HepG2 (cell line): ENCODE results near the gene UCKL1. TPM values are rescaled to one million over a fixed set of nuclear protein-coding genes. Genes with fewer than 3 reads are reported as not detected.

Source experiments
- AGO2 ChIP-seq: fragments of 200-400 bp; formaldehyde crosslinking; optimal IDR thresholded peaks from 2 replicates; pipeline ENCODE3; 2017; ENCODE audit warnings: mild to moderate bottlenecking, low read depth, low read length, moderate library complexity
- CAMTA2 ChIP-seq: sonication (generic); formaldehyde crosslinking; IDR thresholded peaks from 2 replicates; pipeline ENCODE4 v1.4.0; 2020; ENCODE audit warnings: mild to moderate bottlenecking, missing genetic modification reagents, borderline replicate concordance
- FOXC1 ChIP-seq: sonication (generic); formaldehyde crosslinking; IDR thresholded peaks from 2 replicates; pipeline ENCODE4 v1.8.0; 2022; ENCODE audit warnings: mild to moderate bottlenecking, missing genetic modification reagents, borderline replicate concordance
- FOXP4 ChIP-seq: sonication (generic); formaldehyde crosslinking; IDR thresholded peaks from 2 replicates; pipeline ENCODE4 v1.4.0; 2020; ENCODE audit warnings: missing genetic modification reagents
- GTF2F1 ChIP-seq: fragments of 150-350 bp; IDR thresholded peaks from 2 replicates; pipeline ENCODE4 v1.6.1; 2014; ENCODE audit warnings: low read length
- MEIS2 ChIP-seq: sonication (generic); formaldehyde crosslinking; IDR thresholded peaks from 2 replicates; pipeline ENCODE4 v1.9.0; 2021; ENCODE audit warnings: mild to moderate bottlenecking, missing genetic modification reagents
- MLLT10 ChIP-seq: sonication (generic); formaldehyde crosslinking; IDR thresholded peaks from 2 replicates; pipeline ENCODE4 v1.4.0; 2020; ENCODE audit warnings: missing genetic modification reagents
- NR2F6 ChIP-seq, 2 experiments: IDR thresholded peaks; 2 replicates each; pipeline ENCODE4 v1.6.1; 2016; ENCODE audit warnings: antibody characterized with exemption in 1 of 2, mild to moderate bottlenecking in 1 of 2
- PRMT3 ChIP-seq: sonication (generic); formaldehyde crosslinking; IDR thresholded peaks from 2 replicates; pipeline ENCODE4 v1.8.1; 2022; ENCODE audit warnings: low read depth, mild to moderate bottlenecking, moderate library complexity, missing genetic modification reagents, borderline replicate concordance
- U2AF1 ChIP-seq: fragments of 200-400 bp; formaldehyde crosslinking; optimal IDR thresholded peaks from 2 replicates; pipeline ENCODE3; 2017; ENCODE audit warnings: mild to moderate bottlenecking, low read depth, low read length
- ZNF407 ChIP-seq: sonication (generic); formaldehyde crosslinking; IDR thresholded peaks from one replicate; pipeline ENCODE4 v1.5.1; 2020; ENCODE audit warnings: mild to moderate bottlenecking, missing genetic modification reagents; ENCODE audit errors: not compliant biosample characterization
- ZNF605 ChIP-seq: sonication (generic); formaldehyde crosslinking; IDR thresholded peaks from 2 replicates; pipeline ENCODE4 v1.8.0; 2022; ENCODE audit warnings: mild to moderate bottlenecking, missing genetic modification reagents
- ZNF7 ChIP-seq: IDR thresholded peaks from 2 replicates; pipeline ENCODE4 v1.6.1; 2016; ENCODE audit warnings: missing biosample characterization, missing genetic modification reagents
- ZNF878 ChIP-seq: sonication (generic); formaldehyde crosslinking; IDR thresholded peaks from 2 replicates; pipeline ENCODE4 v1.8.1; 2023; ENCODE audit warnings: mild to moderate bottlenecking, missing genetic modification reagents, moderate library complexity
- polyA plus RNA-seq, 8 experiments: library from polyadenylated mRNA; depleted of rRNA in 3 of 8; stranded (reverse) in 7 of 8; unstranded in 1 of 8; fragments of >200 nt; fragmentation: Illumina TruSeq in 4 of 8; extraction: Trizol in 4 of 8; gene quantifications; 2 replicates each; pipeline versions ENCODE4 v1.2.1 to v1.2.3, GENCODE V29; 2011 to 2016; ENCODE audit warnings: low read depth in 4 of 8, missing spikeins in 1 of 8, mixed read lengths in 1 of 8; ENCODE audit not compliant: insufficient read depth in 1 of 8
- total RNA-seq, 5 experiments: library from RNA; depleted of rRNA; stranded (reverse); fragments of >200 nt; fragmentation: Illumina TruSeq; extraction: Trizol; gene quantifications; 2 replicates each; pipeline ENCODE4 v1.2.3, GENCODE V29; 2016; ENCODE audit warnings: low read depth in 1 of 5
- TF ChIP-seq, protein P1 (sequence below): sonication (generic); formaldehyde crosslinking; IDR thresholded peaks from 2 replicates; pipeline ENCODE4; 2020; ENCODE audit warnings: missing genetic modification reagents, mild to moderate bottlenecking, borderline replicate concordance

The UCKL1 gene
- total and polyA plus RNA-seq, 2 of the 13 experiments (the other 11 are each of a cell fraction or from before 2014, with no cell fraction given): 50.2 to 126 TPM

GRCh38 chr20:63968136-63968927, 12.1 kb upstream of the UCKL1 start (continued):
- TF ChIP-seq ZNF407: no peak
- TF ChIP-seq CAMTA2 (CRISPR knock-in tag): peak; percentile 69; the same call in 1 of the 2 replicates
- 0 out of 2 replicates have a peak, but pooled peaks have one; percentile 91 for TF ChIP-seq ZNF605 (CRISPR knock-in tag)
- peak; percentile 16; the same call in 1 of the 2 replicates for TF ChIP-seq FOXC1 (CRISPR knock-in tag)
- no peak for TF ChIP-seq NR2F6 (IDR thresholded peaks at IDR 0.05)
- TF ChIP-seq NR2F6 (CRISPR knock-in tag; IDR thresholded peaks at IDR 0.05): no peak
- no peak for TF ChIP-seq ZNF878 (CRISPR knock-in tag)
- TF ChIP-seq, protein P1, sequence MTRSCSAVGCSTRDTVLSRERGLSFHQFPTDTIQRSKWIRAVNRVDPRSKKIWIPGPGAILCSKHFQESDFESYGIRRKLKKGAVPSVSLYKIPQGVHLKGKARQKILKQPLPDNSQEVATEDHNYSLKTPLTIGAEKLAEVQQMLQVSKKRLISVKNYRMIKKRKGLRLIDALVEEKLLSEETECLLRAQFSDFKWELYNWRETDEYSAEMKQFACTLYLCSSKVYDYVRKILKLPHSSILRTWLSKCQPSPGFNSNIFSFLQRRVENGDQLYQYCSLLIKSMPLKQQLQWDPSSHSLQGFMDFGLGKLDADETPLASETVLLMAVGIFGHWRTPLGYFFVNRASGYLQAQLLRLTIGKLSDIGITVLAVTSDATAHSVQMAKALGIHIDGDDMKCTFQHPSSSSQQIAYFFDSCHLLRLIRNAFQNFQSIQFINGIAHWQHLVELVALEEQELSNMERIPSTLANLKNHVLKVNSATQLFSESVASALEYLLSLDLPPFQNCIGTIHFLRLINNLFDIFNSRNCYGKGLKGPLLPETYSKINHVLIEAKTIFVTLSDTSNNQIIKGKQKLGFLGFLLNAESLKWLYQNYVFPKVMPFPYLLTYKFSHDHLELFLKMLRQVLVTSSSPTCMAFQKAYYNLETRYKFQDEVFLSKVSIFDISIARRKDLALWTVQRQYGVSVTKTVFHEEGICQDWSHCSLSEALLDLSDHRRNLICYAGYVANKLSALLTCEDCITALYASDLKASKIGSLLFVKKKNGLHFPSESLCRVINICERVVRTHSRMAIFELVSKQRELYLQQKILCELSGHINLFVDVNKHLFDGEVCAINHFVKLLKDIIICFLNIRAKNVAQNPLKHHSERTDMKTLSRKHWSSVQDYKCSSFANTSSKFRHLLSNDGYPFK (CRISPR knock-in tag): no peak
- no peak for TF ChIP-seq ZNF7 (CRISPR knock-in tag)
- TF ChIP-seq MLLT10 (CRISPR knock-in tag): no peak
- no peak for TF ChIP-seq PRMT3 (CRISPR knock-in tag)
- TF ChIP-seq AGO2: peak; percentile 95
- TF ChIP-seq MEIS2 (CRISPR knock-in tag): no peak
- TF ChIP-seq FOXP4: no peak
- peak; percentile 17 for TF ChIP-seq U2AF1
- no peak for TF ChIP-seq GTF2F1
